Effector memory CD4-positive, alpha-beta T cell (primary cell): ENCODE data around the gene INF2.

Experiments
- DNase-seq, 3 donors: peaks; one replicate each; pipeline ENCODE4 v3.0.0-alpha.2; 2020
- H3K27ac ChIP-seq: 2 replicates; pipeline ENCODE4 v1.7.0; 2013; ENCODE audit warnings: mild to moderate bottlenecking, low read length, moderate library complexity; ENCODE audit not compliant: insufficient read depth, poor library complexity, severe bottlenecking
- H3K27me3 ChIP-seq: replicated peaks from 2 replicates; pipeline ENCODE4 v1.7.0; 2013; ENCODE audit warnings: mild to moderate bottlenecking, low read length; ENCODE audit not compliant: insufficient read depth, control insufficient read depth, poor library complexity, severe bottlenecking
- H3K36me3 ChIP-seq: 2 replicates; pipeline ENCODE4 v1.7.0; 2013; ENCODE audit warnings: mild to moderate bottlenecking, low read length, moderate library complexity; ENCODE audit not compliant: control insufficient read depth, insufficient read depth
- H3K4me1 ChIP-seq: 2 replicates; pipeline ENCODE4 v1.7.0; 2013; ENCODE audit warnings: low read length, mild to moderate bottlenecking; ENCODE audit not compliant: control insufficient read depth, insufficient read depth, poor library complexity, severe bottlenecking
- H3K4me3 ChIP-seq: 2 replicates; pipeline ENCODE4 v1.7.0; 2013; ENCODE audit warnings: low read length, low read depth, mild to moderate bottlenecking; ENCODE audit not compliant: insufficient read depth, poor library complexity, severe bottlenecking
- H3K9me3 ChIP-seq: 2 replicates; pipeline ENCODE4 v1.7.0; 2013; ENCODE audit warnings: mild to moderate bottlenecking, low read length, moderate library complexity; ENCODE audit not compliant: control insufficient read depth

Gene INF2

GRCh38 chr14:104765517-104765916 is 76.1 kb downstream of the INF2 start:
- peaks cover 7% of the 10 kb centered on the region for H3K36me3 ChIP-seq
- H3K4me3 ChIP-seq: no peak overlapping the region
- no peak overlapping the region for H3K27ac ChIP-seq
- no peaks in the 10 kb centered on the region for H3K9me3 ChIP-seq
- no peaks in the 10 kb centered on the region for H3K27me3 ChIP-seq
- no peak for DNase-seq
- H3K4me1 ChIP-seq: peaks cover 3% of the 10 kb centered on the region

- Histone ChIP-seq H3K36me3 (peaks cover 13% of the 10 kb centered on the region), H3K27me3 (no peaks in the 10 kb centered on the region), H3K9me3 (peaks cover 4% of the 10 kb centered on the region), H3K4me1 (peaks cover 3% of the 10 kb centered on the region), H3K4me3 (no peak overlapping the region), H3K27ac (no peak overlapping the region)
- no peak for DNase-seq
These were observed 76.9 kb downstream of the INF2 start for GRCh38 chr14:104766256-104766862.

GRCh38 chr14:104766863-104767633 is 77.6 kb downstream of the INF2 start:
- H3K27ac ChIP-seq: no peak overlapping the region

DNA sequence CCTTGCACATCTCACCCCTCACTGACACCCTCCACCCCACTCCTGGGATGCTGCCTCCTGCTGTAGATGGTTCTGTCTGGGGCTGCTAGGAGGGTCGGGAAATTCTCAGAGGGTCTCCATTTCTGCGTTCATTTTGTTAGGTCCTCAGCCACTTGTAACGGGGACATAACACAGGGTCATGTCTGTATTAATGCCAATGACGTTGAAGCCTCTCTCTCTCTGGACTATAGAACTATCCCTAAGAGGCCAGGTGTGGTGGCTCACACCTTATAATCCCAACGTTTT is 78.2 kb downstream of the INF2 start:
- Histone ChIP-seq H3K27me3 (no peaks in the 10 kb centered on the region), H3K4me3 (no peak overlapping the region), H3K27ac (no peak overlapping the region), H3K9me3 (peaks cover 5% of the 10 kb centered on the region), H3K4me1 (peaks cover 3% of the 10 kb centered on the region), H3K36me3 (peaks cover 19% of the 10 kb centered on the region)
- DNase-seq: no peak

More at GRCh38 chr14:104766863-104767633, 77.6 kb downstream of the INF2 start:
- Histone ChIP-seq H3K4me1 (peaks cover 3% of the 10 kb centered on the region), H3K9me3 (peaks cover 5% of the 10 kb centered on the region), H3K27me3 (no peaks in the 10 kb centered on the region), H3K36me3 (peaks cover 13% of the 10 kb centered on the region), H3K4me3 (no peak overlapping the region)
- DNase-seq: no peak

DNA sequence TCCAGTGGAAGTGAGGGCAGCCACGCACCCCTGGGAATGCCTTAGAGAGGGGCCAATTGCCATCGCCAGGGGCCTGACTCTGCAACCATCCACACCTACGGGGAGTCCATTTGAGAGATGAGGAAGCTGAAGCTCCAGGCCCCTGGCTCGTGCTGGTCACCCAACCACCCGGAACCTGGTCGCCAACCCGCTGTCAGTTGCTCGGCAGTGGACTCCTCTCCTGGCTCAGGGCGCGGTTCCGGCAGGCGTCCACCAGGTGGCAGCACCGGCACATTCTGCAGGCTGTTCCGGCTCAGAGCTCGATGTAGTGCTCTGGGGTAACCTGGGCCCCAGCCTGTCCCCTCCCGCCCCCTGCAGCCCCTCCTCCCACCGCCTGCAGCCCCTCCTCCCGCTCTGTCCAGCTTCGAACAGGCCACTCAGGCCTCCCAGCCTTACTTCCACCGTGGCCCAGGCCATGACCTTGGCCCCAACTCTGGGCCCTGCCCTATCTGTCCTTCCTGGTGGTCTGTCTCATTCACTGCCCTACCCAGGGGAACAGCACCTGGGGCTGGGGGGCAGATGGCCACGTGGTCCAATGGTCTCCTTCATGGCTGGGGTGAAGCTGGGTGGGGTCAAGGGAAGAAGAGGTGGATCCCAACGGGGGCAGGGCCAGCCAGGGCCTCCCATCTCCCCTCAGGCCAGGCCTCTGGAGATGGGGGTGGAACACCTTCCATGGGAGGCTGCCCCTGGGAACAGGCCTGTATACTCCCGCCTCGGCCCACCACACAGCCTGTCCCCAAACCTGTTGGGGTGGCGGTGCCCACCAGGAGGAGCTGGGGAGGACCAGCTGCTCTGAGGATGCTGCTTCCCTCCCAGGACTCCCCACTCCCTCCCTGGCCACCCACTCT is 79.3 kb downstream of the INF2 start:
- Histone ChIP-seq H3K27me3 (no peaks in the 10 kb centered on the region), H3K4me3 (no peak overlapping the region), H3K4me1 (peaks cover 3% of the 10 kb centered on the region), H3K27ac (no peak overlapping the region), H3K9me3 (peaks cover 5% of the 10 kb centered on the region), H3K36me3 (peaks cover 27% of the 10 kb centered on the region)
- peak; percentile 73 to 83 (median 80) for DNase-seq

DNA sequence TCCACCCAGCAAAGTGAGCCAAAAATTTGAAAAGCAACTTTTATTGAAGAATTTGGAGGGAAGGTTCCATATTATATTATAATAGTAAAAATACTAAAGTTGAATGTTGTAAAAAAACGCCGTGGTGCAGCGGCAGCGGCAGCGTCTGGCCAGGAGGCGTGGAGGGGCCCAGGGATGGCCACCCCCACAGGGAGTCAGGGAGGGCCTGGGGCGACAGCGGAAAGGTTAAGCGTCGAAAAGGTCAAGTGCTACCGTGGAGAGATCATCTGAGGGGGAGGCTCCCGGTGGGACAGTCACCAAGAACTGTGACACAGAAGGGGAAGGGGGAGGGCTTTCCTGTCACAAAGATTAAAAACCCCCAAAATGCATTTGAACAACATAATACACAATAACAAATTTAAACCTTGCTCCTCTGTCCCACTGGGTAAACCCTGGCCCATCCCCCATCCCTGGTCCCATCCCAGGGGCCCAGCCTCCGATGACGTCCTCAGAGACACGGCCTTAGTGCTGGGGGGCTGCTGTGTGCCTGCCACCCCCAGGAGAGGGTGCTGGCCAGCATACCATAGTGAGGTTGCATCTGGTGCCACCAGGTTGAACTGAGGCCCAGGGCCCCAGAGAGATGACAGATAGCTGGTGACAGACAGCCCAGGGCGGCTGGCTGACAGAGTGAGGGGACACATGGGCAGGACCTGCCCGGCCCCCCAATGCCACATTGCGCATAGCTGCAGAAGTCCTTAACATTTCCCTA is 80.1 kb downstream of the INF2 start:
- Histone ChIP-seq H3K4me3 (no peak overlapping the region), H3K9me3 (peaks cover 5% of the 10 kb centered on the region), H3K27ac (no peak overlapping the region), H3K4me1 (peaks cover 3% of the 10 kb centered on the region), H3K27me3 (no peaks in the 10 kb centered on the region), H3K36me3 (peaks cover 28% of the 10 kb centered on the region)
- no peak for DNase-seq

- peaks cover 3% of the 10 kb centered on the region for H3K4me1 ChIP-seq
- H3K27ac ChIP-seq: no peak overlapping the region
- DNase-seq: no peak
- no peaks in the 10 kb centered on the region for H3K27me3 ChIP-seq
- H3K36me3 ChIP-seq: peaks cover 34% of the 10 kb centered on the region
- no peak overlapping the region for H3K4me3 ChIP-seq
- peaks cover 5% of the 10 kb centered on the region for H3K9me3 ChIP-seq
These were observed 80.7 kb downstream of the INF2 start for GRCh38 chr14:104770072-104770579.

- Histone ChIP-seq H3K9me3 (peaks cover 5% of the 10 kb centered on the region), H3K4me1 (peaks cover 3% of the 10 kb centered on the region), H3K4me3 (no peak overlapping the region), H3K36me3 (peaks cover 35% of the 10 kb centered on the region), H3K27ac (no peak overlapping the region), H3K27me3 (no peaks in the 10 kb centered on the region)
- no peak for DNase-seq
These were observed 81.4 kb downstream of the INF2 start for GRCh38 chr14:104770851-104771272.

- no peak for DNase-seq
- Histone ChIP-seq H3K27ac (no peak overlapping the region), H3K4me3 (no peak overlapping the region), H3K27me3 (no peaks in the 10 kb centered on the region), H3K36me3 (peaks cover 35% of the 10 kb centered on the region), H3K4me1 (peaks cover 3% of the 10 kb centered on the region), H3K9me3 (peaks cover 5% of the 10 kb centered on the region)
These were observed 82.0 kb downstream of the INF2 start for GRCh38 chr14:104771374-104771773.
